GM19023 (cell line): ENCODE data around the gene CUL4A.
"Not testable (repeated sequence)": the region's sequence is repeated elsewhere in the genome, so short reads cannot be mapped to it uniquely, and the experiment has no call there.

Experiments used
- ATAC-seq: cut with Tn5 transposase; IDR thresholded peaks from one replicate; pipeline ENCODE4 v1.9.1; 2021; ENCODE audit warnings: mild to moderate bottlenecking, moderate library complexity; ENCODE audit not compliant: unreplicated experiment

The CUL4A gene

DNA sequence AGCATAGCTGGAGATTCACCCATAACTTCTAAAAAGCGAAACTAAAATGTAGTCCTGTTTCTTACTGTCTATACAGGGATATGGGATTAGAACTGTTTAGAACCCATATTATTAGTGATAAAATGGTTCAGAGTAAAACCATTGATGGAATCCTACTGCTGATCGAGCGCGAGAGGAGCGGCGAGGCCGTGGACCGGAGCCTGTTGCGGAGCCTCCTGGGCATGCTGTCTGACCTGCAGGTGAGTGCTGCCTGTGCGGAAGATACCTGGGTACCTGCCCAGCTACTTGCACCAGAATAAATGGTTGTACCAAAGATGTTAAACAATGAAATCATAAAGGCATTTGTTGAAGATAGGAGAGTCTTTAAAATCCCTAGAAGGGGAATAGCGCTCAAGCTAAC lies 23.7 kb downstream of the CUL4A start:
- no peak for ATAC-seq

DNA sequence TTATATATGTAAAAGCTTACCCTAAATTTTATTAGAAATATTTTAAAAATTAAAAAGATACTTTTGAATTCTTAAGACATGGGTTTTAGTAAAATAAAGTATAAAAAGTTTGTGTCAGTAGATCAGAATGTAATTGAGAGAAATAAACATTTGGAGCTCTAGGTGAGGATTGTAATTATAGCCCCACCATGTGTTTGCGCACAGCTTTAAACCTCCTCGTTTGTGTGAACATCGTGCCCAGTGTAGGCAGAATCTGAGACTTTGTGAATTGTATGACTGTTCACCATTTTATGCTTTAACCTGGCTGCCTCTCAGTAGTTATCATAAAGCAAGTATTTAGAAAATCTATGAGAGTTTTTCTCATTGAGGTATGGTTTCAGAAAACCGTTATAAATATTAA lies 29.1 kb downstream of the CUL4A start:
- ATAC-seq, result no peak

DNA sequence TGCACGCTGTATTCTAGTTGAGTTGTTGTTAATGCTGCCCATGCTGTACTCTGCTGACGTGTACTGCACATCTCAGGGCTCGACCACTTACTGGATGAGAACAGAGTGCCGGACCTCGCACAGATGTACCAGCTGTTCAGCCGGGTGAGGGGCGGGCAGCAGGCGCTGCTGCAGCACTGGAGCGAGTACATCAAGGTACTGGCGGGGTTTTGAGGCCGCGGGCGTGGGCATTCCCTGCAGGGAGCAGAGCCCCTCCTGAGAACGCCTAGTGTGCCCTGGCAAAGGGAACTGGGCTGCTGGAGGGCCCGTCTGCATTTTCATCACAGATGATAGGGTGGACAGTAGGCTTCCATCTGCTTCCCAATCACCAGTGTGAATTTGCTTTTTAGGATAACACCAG lies 29.9 kb downstream of the CUL4A start:
- ATAC-seq, result no peak

DNA sequence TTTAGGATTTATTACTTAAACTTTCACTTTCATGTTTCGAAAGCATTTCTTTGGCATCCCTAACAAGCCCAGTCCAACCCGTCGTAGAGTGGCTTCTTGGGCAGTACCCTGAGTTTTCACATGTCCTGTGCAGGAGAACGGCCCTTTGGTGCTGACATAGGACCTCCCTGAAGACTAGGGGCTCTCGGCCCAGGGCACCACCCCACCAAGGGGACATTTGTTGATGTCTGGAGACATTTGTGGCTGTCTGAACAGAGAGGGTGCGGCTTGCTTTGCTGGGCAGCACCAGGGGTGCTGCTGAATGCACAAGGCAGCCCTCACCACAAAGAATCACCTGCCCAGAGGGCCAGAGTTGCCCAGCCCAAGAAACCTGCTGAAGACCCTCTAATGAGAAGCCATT lies 30.6 kb downstream of the CUL4A start:
- ATAC-seq, result no peak

DNA sequence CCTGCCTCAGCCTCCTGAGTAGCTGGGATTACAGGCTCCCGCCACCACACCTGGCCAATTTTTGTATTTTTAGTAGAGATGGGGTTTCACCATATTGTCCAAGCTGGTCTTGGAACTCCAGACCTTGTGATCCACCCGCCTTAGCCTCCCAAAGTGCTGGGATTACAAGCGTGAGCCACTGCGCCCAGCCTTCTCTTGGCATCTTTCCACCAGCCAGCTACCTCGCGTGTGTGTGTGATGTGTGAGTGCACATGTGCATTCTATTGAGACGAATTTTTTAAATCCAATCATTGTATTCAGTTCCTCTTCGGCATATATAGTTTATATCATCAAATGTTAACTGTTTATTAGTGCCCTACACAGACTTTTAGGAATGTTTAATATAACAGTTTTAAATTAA lies 32.2 kb downstream of the CUL4A start:
- not testable (repeated sequence) for ATAC-seq

DNA sequence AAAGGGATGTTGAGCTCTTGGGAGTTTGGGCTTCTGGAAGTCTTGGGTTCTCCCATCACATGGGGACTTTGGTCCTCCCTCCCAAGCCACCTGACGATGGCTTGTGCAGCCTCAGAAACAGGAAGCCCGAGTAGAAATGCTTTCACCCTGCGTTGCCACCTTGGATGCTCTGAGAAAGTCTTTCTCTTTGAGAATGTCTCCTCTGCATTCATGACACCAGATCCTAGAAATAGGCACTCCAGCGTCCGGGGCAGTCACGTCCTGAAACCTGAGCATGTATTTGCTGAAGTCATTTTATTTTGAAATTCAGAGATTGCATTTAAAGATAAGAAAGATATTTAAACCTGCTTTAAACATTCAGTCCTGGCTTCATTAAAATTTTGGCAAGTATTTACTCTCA lies 34.4 kb downstream of the CUL4A start:
- ATAC-seq, result no peak

DNA sequence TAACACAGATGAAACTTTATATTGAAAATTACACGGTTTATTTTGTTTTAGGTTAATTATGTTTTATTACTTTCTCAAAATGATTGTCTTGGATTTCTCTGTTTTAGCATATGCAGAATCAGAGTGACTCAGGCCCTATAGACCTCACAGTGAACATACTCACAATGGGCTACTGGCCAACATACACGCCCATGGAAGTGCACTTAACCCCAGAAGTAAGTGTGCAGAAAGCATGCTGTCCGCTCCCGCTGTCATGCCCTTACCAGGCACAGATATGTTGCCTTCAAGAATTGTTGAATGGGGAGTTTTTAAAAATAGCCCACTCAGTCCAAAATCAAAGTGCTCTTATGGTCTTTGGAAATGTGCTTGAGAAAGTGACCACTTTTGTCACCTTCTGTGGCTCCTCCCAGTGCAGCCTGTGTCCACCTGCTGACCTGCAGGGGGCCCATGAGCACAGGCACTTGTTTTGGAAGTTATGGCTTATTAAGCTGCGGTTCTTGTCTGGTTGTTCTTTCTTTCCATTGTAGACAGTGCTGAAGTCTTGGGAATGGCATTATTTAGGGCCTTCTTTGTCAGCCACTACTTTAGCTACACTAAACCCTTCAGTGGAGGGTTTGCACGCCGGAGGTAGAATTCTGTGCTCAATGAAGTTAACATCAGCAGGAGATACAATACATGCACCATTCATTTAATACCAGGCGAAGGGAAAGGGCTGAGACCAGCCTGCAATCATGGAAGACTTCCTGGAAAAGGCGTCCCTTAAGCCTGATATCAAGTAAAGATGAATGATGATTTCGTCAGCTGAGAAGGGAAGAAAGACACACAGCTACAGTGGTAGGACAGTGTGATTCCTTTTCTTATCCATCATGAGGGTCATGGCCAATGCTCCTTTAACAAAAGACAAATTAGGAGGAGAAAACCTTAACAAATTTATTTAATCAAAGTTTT lies 36.7 kb downstream of the CUL4A start:
- no peak for ATAC-seq

DNA sequence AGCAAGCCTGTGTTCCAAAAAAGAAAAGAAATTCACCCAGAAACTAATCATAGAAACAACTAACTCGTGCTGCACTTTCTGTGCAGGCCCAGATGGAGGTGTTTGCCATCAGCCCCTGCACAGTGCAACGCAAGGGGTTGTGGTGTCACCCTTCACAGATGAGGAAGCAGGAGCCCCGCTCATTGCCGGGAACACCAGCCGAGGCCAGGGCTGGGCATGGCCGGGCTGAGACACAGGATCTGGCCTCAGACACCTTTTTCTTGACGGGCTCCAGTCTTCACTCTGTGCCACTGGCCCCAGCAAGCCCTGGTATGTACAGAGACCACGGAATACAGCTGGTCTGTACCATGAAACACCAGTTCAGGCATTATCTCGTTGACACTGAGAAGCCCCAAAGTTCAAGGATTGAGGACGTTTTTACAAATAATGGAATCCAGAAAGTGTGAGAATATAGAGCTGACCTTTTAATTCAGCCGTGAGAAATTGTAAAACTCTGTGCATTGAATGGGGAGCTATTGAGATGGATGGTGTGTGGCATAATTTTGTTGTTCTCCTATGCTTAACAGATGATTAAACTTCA lies 43.2 kb downstream of the CUL4A start:
- no peak for ATAC-seq

DNA sequence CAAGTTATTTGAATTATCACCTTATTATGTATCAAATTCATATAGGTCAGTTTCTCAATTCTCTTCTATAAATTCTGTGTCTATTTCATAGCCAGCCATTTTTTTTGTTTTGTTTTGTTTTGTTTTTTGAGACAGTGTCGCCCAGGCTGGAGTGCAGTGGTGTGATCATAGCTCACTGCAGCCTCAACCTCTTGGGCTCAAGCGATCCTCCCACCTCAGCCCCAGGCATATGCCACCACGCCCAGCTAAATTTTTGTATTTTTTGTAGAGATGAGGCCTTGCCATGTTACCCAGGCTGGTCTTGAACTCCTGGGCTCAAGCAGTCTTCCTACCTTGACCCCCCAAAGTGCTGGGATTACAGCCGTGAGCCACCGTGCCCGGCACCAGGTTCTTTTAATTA lies 48.5 kb downstream of the CUL4A start:
- not testable (repeated sequence) for ATAC-seq

DNA sequence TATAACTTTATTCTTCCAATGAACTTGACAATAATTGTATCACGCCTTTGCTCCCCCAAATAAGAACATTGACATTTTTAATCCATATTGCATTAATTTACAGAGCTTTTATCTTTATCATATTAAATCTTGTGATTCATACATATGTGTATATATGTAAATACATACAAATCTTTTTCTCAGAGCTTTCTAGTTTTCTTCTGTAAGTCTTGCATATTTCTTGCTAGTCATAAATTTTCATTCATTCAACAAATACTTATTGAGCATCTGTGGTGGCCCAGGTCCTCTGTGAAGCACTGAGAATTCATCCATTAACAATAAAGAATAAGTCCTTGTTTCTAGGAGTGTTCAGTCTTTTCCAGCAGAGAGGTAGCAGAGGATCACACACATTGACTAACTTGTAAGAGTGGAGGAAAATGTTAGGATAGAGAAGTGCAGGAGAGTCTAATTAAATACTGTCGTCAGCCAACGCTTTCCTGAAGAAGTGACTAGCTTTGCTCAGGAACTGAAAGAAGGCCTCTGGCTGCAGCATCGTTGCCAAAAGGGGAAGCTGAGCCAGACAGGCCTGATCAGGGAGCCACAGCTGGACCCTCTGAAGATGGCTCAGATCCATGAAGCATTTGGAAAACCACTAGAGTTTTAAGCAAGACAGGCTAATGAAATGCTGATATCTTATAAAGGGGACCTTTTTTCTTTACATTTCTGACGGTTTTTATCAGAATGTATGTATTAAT lies 49.1 kb downstream of the CUL4A start:
- ATAC-seq, result no peak

DNA sequence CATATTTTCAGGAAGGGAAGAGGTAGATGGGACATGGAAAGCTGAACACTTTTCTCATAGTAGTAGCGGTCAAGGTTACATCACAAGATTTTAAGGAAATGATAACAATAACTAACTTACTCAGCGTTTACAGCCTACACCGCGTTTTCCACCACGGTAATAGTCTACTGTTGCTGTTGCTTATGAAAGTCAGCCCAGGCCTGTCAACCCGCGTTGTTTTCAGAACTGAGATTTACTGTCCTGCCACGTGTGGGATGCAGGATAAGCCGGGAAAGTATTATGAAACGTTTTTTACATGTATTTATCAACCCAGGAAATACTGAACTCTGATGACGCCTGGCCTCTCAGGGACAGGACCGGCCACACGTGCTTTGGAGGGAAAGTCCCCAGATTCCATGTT lies 51.6 kb downstream of the CUL4A start:
- no peak for ATAC-seq

DNA sequence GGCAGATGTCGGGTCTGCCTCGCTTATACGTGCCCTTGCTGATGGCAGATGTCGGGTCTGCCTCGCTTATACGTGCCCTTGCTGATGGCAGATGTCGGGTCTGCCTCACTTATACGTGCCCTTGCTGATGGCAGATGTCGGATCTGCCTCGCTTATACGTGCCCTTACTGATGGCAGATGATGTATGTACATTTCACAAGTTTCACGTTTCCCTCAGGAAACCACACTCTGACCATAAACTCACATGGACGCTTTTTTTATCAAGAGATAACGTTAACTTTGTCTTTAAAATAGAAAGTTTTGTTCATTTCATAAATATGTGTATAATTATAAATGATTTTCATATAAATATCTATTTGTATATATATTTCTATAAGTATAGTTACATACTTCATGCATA lies 53.6 kb downstream of the CUL4A start:
- not testable (repeated sequence) for ATAC-seq

DNA sequence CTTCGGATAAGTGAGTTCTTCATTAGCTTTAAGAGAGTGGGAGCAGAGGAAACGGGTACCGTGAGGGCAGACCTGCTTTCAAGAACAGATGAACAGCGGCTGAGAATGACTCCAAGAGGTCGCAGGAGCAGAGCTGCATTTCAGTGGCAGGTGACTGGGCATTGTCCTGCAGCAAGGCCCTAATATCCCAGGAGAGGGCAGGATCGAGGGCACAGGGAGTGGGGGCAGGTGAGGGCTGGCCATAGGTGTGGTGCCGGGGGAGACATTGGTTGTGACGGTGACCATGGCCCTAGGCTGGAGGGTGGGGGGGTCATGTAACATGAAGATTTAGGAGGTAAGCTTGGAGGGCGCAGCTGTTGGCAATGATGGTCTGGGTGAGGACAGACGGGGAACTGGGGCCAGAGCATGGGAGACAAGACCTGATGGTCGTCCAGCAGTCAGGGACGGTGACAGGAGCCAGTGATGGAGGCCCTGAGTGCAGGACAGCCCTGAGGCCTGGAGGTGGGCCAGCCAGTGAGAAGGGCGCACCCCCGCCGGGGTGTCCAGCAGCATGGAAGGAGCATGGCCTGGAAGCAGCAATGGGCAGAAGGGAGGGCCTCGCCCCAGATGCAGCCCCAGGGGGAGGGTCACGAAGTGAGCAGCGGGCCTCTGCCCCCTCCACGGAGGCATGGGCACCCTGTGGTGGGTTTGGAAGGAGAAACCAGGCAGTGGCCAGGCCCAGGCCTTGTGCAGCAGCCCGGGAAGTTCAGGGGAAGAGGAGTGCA lies 58.4 kb downstream of the CUL4A start:
- ATAC-seq, result no peak

DNA sequence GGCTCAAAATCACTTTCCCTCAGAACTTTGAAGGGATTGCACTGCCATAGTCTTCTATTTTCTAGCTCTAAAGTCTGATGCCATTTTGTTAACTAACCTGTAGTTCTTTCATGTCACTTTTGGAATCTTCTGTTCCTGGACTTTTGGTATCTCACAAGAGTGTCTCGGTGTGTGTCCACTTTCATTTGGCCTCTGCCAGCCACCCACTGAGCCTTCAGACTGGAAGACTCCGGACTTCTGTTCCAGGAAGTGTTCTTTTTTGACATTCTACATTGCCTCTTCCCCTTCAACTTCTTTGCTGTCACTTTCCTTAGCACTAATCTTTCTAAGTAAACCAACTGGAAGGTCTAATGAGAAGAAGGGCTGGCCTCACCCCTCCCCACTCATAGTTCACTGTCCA lies 62.6 kb downstream of the CUL4A start:
- ATAC-seq, result no peak

DNA sequence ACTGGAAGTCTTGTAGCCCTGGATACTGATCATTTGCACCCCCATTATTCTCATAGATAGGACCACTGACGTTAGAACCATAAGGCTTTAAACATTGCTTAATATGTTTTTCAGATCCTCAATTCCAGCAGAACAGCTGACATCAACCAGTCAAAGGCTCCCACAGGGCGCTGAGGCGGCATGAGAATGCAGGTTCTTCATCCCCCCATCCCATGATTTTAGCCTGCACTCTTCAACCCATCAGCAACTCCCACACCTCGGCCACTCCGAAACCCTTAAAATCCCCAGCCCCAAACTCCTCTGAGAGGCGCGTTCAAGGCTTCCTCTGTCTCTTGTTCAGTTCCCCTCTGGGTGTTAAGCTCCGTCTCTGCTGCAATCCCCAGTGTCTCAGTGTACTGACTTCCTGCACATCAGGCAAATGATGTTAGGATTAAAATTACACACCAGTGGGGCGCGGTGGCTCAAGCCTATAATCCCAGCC lies 63.3 kb downstream of the CUL4A start:
- ATAC-seq, result no peak

DNA sequence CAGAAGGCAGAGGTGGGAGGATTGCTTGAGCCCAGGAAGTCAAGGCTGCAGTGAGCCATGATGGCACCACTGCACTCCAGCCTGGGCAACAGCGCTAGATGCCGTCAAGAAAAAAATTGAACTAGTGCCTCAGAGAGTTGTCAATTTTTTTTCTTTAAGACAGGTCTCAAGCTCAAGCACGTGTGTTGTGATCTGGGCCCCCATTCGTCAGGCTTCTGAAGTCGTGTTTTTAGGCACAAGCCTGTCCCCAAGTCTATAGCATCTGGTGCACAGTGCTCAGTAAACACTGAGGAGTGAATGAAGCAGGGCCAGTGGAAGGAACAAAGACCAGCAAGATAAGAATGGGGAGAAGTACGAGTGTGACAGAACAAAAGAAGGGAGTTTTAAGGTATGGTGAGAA lies 63.9 kb downstream of the CUL4A start:
- ATAC-seq, result no peak

DNA sequence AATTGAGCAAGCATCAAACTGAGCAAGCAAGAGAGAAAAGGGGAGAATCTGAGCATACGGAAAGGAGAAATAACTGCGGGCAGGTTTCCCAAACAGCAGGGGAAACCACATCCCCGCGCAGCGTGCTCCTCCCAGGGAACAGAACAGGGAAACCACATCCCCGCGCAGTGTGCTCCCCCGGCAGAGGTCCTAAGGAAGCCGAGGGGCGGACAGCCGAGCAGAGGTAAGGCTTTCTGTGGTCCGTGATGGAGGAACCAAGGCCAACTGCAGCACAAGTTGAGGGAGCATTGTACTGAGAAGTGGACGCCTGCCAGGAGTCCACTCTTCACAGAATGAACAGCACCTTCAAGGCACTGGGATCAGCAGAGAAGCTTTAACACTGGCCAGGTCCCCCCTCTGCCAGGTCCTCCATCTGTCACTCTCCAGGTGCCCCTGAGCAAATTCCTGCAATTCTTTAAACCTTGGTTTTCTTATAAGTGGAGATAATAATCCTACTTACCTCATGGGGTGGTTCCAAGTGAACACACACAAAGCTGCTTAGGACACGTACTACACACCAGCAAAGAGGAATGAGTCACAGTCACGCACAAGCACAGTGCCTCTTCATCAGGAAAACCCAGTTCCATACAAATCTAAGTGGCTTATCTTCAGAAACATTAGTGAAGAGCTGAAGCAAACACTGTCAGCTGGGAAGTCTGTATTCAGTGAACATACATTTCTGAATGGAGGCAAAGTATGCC lies 64.6 kb downstream of the CUL4A start:
- no peak for ATAC-seq

DNA sequence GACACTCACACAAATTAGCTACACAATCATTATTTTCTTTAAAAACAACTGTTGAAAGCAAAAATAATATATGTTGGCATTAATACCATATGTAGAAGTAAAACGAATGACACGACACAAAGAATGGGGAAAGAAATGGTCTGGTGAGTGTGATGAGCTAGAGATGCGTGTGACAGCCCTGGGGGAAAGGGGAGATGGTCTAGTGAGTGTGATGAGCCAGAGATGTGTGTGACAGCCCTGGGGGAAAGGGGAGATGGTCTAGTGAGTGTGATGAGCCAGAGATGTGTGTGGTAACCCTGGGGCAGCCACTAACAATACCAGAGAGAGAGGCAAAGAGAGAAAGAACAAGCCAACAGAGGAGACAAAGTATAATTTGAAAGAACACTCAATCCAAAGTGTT lies 65.3 kb downstream of the CUL4A start:
- ATAC-seq, result no peak

DNA sequence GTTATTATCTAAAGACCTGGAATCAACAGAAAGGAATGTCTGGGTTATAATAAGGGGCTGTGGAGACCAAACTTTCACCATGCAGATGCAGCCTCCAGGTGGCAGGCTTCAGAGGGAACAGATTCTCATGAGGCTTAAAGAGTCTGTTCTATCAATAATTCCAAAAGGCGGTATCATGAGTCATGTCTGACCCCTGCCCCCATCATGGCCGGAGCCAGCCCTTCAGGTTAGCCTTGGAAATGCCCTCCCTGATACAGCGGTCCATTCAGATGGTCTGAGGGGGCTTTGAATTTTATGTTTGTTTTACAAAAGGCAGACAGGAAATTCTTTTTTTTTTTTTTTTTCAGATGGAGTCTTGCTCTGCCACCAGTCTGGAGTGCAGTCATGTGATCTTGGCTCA lies 66.0 kb downstream of the CUL4A start:
- ATAC-seq, result no peak

DNA sequence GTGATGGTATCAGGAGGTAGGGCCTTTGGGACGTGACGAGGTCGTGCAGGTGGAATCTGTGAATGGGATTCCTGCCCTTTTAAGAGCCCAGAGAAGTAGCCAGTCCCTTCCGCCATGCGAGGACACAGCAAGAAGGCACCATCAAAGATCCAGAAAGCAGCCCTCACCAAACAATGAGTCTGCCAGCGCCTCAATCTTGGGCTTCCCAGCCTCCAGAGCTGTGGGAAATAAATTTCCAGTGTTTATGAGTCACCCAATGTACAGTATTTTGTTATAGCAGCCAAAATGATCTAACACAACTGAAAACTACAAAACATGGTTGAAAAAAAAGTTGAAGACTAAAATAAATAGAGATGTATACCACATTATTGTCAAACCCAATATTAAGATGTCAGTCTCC lies 70.7 kb downstream of the CUL4A start:
- no peak for ATAC-seq
